Measurements from ENCODE around the gene ZNF879.
A peak's percentile ranks its signal among the peaks of the same experiment; 100 is the strongest.

The ZNF879 gene

DNA sequence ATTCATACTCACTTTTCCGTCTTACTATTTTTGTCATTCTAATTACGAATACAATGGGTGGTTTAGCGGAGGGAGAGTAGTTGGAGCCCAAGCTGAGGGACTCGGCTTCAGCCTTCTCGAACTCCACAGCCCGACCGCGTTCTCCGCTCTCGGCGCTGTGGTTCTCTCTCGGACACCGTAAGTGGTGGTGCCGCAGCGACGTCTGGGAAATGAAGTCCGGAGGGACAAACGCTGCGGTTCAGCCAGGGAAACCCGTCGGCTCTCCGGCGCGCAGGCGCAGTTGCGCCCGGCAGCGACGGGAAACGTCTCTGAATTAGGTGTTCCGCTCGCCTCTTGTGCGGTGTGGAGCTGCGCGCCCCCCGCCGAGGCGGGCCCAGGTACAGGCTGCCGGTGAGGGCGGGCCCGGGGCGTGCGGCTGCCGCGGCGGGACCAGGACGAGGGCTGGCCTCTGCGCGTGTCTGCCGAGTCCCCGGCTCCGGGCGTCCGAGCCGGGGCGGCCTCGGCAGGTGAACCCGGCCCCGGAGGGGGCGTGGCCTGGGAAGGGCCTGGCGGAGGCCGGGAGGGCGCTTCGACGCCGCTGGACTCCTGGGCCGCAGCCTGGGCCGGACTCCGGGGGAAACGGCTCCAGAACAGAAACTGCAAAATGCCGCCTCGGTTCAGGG lies at the start of gene ZNF879:
ZNF879 (plus strand) TSS at position 277 of the 662 bp plus-strand sequence. CDS start 1,201 bp downstream, outside the sequence.
- TF ChIP-seq, protein P1, sequence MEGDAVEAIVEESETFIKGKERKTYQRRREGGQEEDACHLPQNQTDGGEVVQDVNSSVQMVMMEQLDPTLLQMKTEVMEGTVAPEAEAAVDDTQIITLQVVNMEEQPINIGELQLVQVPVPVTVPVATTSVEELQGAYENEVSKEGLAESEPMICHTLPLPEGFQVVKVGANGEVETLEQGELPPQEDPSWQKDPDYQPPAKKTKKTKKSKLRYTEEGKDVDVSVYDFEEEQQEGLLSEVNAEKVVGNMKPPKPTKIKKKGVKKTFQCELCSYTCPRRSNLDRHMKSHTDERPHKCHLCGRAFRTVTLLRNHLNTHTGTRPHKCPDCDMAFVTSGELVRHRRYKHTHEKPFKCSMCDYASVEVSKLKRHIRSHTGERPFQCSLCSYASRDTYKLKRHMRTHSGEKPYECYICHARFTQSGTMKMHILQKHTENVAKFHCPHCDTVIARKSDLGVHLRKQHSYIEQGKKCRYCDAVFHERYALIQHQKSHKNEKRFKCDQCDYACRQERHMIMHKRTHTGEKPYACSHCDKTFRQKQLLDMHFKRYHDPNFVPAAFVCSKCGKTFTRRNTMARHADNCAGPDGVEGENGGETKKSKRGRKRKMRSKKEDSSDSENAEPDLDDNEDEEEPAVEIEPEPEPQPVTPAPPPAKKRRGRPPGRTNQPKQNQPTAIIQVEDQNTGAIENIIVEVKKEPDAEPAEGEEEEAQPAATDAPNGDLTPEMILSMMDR (IDR thresholded peaks at IDR 0.05), result no peak
- TF ChIP-seq ZFX (IDR thresholded peaks at IDR 0.05; ENCODE audit: borderline replicate concordance), result no peak

DNA sequence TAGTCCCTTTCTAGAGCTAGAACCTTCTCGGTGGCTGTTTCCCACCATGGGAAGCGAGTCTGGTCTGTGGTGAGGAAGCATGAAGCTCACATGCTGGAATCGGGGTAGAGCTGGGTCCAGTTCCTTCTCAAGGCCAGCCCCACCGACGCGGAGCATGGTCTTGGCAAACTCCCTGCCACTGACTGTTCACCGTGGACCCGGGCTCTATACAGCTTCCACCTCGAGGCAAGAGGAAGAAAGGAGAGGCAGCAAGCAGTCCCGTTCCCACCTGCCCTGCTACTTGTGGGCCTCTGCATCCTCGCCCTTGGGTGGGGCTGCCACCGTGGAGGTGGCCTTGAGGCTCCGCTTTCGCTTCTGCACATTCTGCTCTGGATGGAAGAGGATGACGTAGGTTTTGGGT lies 42.2 kb upstream of the ZNF879 start:
- TF ChIP-seq, protein P1 (IDR thresholded peaks at IDR 0.05), result no peak
- TF ChIP-seq ZFX (IDR thresholded peaks at IDR 0.05; ENCODE audit: borderline replicate concordance), result no peak

More for the DNA sequence above, at the start of gene ZNF879:
- H3K27ac ChIP-seq, result peak within 1 kb of the TSS; percentile 60

DNA sequence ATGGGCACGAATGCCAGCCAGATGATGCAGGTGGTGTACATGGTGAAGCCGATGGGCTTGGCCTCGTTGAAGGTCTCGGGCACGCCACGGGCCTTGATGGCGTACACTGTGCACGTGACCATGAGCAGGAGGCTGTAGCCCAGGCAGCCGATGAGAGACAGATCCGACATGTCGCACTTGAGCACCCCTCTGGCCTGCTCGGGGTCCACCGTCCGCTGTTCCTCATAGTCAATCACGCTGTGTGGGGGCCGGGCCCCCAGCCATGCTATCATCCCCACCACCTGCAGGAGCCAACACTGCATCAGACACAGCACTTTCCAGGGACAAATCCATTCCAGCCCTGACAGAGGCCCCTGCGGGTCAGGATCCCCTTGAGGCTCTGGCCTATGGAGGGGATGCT lies 40.7 kb upstream of the ZNF879 start:
- no peak overlapping the region for H3K27ac ChIP-seq
- TF ChIP-seq, protein P1 (IDR thresholded peaks at IDR 0.05), result no peak
- TF ChIP-seq ZFX (IDR thresholded peaks at IDR 0.05; ENCODE audit: borderline replicate concordance), result no peak

More for the DNA sequence above, 42.2 kb upstream of the ZNF879 start:
- H3K27ac ChIP-seq, result no peak overlapping the region

DNA sequence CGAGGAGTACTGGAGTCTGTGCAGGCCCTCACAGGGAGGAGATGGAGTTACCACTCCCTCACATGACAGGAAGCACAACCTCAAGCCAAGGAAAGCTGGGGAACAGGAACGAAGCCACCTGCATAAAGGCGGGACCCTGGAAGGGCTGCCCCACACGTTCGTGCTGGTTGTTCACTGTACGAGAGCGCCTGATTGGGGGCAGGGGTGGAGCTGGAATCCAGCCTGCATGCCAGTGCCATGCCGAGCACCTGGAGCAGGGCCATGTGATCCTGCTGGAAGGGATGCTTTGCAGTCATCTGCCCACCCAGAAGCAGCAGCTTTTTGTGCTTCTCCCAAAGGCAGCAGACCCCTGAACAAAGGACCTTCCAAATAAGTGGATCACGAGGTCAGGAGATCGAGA lies 39.9 kb upstream of the ZNF879 start:
- no peak for TF ChIP-seq ZFX (IDR thresholded peaks at IDR 0.05; ENCODE audit: borderline replicate concordance)
- TF ChIP-seq, protein P1 (IDR thresholded peaks at IDR 0.05), result no peak
- H3K27ac ChIP-seq, result no peak overlapping the region

DNA sequence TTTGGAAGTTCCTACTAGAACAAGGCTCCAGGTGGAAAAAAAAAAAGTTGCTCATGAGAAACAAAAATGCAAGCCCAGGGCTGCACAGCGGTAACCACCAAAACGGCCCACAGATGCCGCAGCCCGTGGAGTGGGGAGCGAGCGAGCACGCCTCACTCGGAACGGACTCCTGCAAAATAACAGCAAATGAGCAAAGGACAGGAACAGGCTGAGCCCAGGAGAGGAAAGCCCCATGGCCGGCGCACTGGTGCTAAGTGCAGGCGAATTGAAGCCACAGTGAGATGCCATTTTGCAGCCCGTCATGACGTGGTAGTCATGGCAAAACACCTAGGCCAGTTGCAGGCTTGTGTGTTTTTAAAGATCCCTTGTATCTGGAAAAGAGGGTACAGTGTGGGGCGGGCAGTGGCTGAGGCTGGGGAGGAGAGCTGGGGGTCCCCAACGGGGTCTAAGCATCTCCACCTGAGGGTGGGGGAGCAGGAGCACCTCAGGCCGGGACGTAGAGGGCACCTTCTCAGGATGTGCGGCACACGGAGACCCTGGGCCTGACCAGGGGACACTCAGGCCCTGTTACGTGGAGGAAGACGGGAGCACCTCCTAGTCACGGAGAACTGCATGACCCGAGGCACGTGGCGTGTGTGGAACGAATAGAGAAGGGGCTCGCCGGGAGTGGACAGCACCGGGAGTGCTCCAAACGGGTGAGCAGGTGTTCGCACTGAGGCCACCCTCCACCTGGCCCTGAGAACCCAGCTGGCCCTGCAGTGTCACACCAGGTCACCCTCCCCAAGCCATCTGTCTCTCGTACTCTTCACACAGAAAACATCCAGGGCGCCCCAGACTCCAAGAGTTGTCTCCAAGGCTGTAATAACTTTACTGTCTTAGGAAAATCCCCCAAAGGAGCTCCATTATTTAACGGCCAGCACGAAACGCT lies 39.2 kb upstream of the ZNF879 start:
- no peak overlapping the region for H3K27ac ChIP-seq
- TF ChIP-seq, protein P1 (IDR thresholded peaks at IDR 0.05), result no peak
- no peak for TF ChIP-seq ZFX (IDR thresholded peaks at IDR 0.05; ENCODE audit: borderline replicate concordance)

DNA sequence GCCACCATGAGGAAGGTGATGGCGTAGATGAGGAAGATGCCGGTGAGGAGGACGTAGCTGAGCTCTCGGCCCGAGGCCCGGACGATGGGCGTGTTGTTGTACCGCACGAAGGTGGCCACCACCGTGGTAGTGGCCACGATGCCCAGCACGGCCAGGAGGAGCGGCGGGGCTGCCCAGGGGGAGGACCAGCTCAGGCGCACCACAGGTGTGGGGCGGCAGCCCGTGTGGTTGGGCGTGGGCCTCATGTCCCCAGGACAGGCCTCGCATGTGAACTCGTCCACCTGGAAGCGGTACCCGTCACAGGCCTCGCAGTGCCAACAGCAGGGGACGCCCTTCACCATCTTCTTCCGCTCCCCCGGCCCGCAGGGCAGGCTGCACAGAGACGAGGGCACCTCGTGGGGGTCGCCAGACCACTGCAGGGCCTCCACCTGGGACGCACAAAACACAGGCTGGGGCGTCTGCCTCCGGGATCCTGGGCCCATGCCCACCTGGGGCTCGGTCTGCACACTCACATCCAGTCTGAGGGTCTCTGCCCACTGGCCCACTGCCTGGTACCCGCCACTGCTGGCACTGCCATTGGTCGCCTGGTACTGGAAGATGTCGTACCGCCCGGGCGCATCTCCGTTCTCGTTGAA lies 37.2 kb upstream of the ZNF879 start:
- no peak overlapping the region for H3K27ac ChIP-seq
- TF ChIP-seq, protein P1 (IDR thresholded peaks at IDR 0.05), result no peak
- TF ChIP-seq ZFX (IDR thresholded peaks at IDR 0.05; ENCODE audit: borderline replicate concordance), result no peak
